ENCODE data around the gene SFSWAP.

Gene SFSWAP

GRCh38 chr12:131795690-131796410 lies 85.0 kb downstream of the SFSWAP start:
- no peaks in the 10 kb centered on the region for H3K27me3 ChIP-seq (ENCODE audit: control insufficient read depth in 1 of 2, insufficient read depth in 2 of 2, low read length in 2 of 2)
- no peak overlapping the region for H3K9ac ChIP-seq (ENCODE audit: low read depth in 1 of 2, low read length in 2 of 2)
- peaks cover 17 to 76% of the 10 kb centered on the region in 2 donors for H3K36me3 ChIP-seq (ENCODE audit: control insufficient read depth in 1 of 2, insufficient read depth in 2 of 2, low read length in 2 of 2)
- no peak overlapping the region for H3K27ac ChIP-seq (ENCODE audit: low read depth, low read length)
- H3K4me1 ChIP-seq (ENCODE audit: control insufficient read depth in 1 of 2, insufficient read depth in 2 of 2, low read length in 2 of 2): no peaks in the 10 kb centered on the region
- no peak overlapping the region for H3K4me3 ChIP-seq (ENCODE audit: low read depth in 1 of 2, low read length in 2 of 2)
- H3K9me3 ChIP-seq (ENCODE audit: control insufficient read depth in 1 of 2, low read length in 2 of 2): no peaks in the 10 kb centered on the region

DNA sequence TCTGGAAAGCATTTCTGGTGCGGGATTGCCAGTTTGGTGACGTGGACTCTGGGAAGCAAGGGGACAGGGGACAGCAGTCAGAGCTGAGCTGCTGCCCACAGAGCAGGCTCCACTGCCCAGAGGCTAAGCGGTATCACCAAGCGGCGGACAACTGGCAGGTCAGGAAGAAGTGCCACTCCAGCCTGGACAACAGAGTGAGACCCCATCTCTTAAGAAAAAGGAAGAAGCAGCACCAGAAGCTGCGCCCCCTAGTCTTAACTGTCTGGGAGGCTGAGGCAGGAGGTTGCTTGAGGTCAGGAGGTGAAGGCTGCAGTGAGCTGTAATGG lies 85.5 kb downstream of the SFSWAP start:
- Histone ChIP-seq H3K9me3 (ENCODE audit: control insufficient read depth in 1 of 2, low read length in 2 of 2) (no peaks in the 10 kb centered on the region), H3K36me3 (ENCODE audit: control insufficient read depth in 1 of 2, insufficient read depth in 2 of 2, low read length in 2 of 2) (peaks cover 17 to 77% of the 10 kb centered on the region in 2 donors), H3K4me3 (ENCODE audit: low read depth in 1 of 2, low read length in 2 of 2) (no peak overlapping the region), H3K27ac (ENCODE audit: low read depth, low read length) (no peak overlapping the region), H3K9ac (ENCODE audit: low read depth in 1 of 2, low read length in 2 of 2) (no peak overlapping the region), H3K4me1 (ENCODE audit: control insufficient read depth in 1 of 2, insufficient read depth in 2 of 2, low read length in 2 of 2) (no peaks in the 10 kb centered on the region), H3K27me3 (ENCODE audit: control insufficient read depth in 1 of 2, insufficient read depth in 2 of 2, low read length in 2 of 2) (no peaks in the 10 kb centered on the region)

GRCh38 chr12:131796754-131797587 lies 86.1 kb downstream of the SFSWAP start:
- Histone ChIP-seq H3K27me3 (ENCODE audit: control insufficient read depth in 1 of 2, insufficient read depth in 2 of 2, low read length in 2 of 2) (no peaks in the 10 kb centered on the region), H3K9me3 (ENCODE audit: control insufficient read depth in 1 of 2, low read length in 2 of 2) (no peaks in the 10 kb centered on the region), H3K27ac (ENCODE audit: low read depth, low read length) (no peak overlapping the region), H3K4me1 (ENCODE audit: control insufficient read depth in 1 of 2, insufficient read depth in 2 of 2, low read length in 2 of 2) (no peaks in the 10 kb centered on the region), H3K9ac (ENCODE audit: low read depth in 1 of 2, low read length in 2 of 2) (no peak overlapping the region), H3K4me3 (ENCODE audit: low read depth in 1 of 2, low read length in 2 of 2) (no peak overlapping the region), H3K36me3 (ENCODE audit: control insufficient read depth in 1 of 2, insufficient read depth in 2 of 2, low read length in 2 of 2) (peaks cover 18 to 76% of the 10 kb centered on the region in 2 donors)

GRCh38 chr12:131797588-131797934 lies 86.7 kb downstream of the SFSWAP start:
- H3K27ac ChIP-seq (ENCODE audit: low read depth, low read length): no peak overlapping the region
- peaks cover 18 to 75% of the 10 kb centered on the region in 2 donors for H3K36me3 ChIP-seq (ENCODE audit: control insufficient read depth in 1 of 2, insufficient read depth in 2 of 2, low read length in 2 of 2)
- no peaks in the 10 kb centered on the region for H3K27me3 ChIP-seq (ENCODE audit: control insufficient read depth in 1 of 2, insufficient read depth in 2 of 2, low read length in 2 of 2)
- H3K4me1 ChIP-seq (ENCODE audit: control insufficient read depth in 1 of 2, insufficient read depth in 2 of 2, low read length in 2 of 2): no peaks in the 10 kb centered on the region
- H3K9ac ChIP-seq (ENCODE audit: low read depth in 1 of 2, low read length in 2 of 2): no peak overlapping the region
- H3K9me3 ChIP-seq (ENCODE audit: control insufficient read depth in 1 of 2, low read length in 2 of 2): no peaks in the 10 kb centered on the region
- H3K4me3 ChIP-seq (ENCODE audit: low read depth in 1 of 2, low read length in 2 of 2): no peak overlapping the region

DNA sequence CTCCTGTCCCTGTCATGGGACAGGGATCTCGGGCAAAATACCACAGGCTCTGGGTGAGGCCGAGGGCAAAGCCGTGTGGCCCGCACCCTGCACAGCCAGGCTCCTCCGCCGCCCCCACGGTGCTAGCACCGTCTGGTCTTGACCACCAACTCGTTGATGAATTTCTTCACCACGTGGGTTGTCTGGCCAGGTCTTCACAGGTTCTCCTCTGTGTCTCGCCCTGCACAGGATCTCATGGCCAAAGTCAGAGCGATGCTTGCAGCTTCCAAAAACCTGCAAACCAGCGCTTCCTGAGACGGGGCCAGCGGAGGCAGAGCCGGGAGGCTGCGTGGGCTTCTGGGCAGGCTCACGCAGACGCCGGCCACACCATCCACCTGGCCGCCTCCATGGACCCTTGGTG lies 88.3 kb downstream of the SFSWAP start:
- H3K27me3 ChIP-seq (ENCODE audit: control insufficient read depth in 1 of 2, insufficient read depth in 2 of 2, low read length in 2 of 2): no peaks in the 10 kb centered on the region
- H3K9ac ChIP-seq (ENCODE audit: low read depth in 1 of 2, low read length in 2 of 2): no peak overlapping the region
- H3K4me1 ChIP-seq (ENCODE audit: control insufficient read depth in 1 of 2, insufficient read depth in 2 of 2, low read length in 2 of 2): peaks cover 0 to 4% of the 10 kb centered on the region in 2 donors
- no peak overlapping the region for H3K27ac ChIP-seq (ENCODE audit: low read depth, low read length)
- H3K36me3 ChIP-seq (ENCODE audit: control insufficient read depth in 1 of 2, insufficient read depth in 2 of 2, low read length in 2 of 2): peaks cover 18 to 60% of the 10 kb centered on the region in 2 donors
- no peaks in the 10 kb centered on the region for H3K9me3 ChIP-seq (ENCODE audit: control insufficient read depth in 1 of 2, low read length in 2 of 2)
- no peak overlapping the region for H3K4me3 ChIP-seq (ENCODE audit: low read depth in 1 of 2, low read length in 2 of 2)

DNA sequence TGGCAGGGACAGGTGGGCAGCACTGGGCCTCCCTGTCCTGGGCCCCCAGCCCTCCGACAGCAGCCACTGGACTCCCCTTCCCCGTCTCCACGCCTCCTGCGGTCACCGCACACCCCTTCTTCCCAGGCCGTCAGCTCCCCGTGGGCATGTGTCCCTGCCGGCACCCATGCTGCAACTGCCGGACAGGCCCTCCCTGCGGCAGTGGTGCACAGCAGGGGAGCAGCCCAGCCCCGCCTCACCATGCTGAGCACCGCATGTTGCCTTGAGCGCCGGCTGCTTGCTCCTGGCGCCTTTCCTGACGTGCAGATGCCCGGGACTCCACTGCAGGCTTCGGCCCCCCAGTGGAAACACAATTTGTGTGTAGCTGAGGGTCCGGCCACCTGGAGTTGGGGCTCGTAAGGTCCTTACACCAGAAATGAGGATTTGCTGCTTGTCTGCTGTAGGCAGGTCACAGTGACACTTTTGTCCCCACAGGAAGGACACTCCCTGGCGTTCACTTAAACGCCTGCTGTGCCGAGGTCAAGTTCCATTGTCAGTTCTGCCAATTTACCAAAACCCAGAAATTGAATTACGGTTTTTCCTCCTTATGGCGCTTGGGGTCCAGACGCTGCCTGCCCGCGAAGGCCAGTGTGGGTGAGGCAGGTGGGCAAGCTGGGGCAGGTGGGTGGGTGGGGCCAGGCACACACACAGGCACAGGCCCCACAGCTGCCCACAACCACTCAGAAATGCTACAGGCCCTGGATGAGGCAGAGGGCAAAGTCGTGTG lies 89.1 kb downstream of the SFSWAP start:
- Histone ChIP-seq H3K4me1 (ENCODE audit: control insufficient read depth in 1 of 2, insufficient read depth in 2 of 2, low read length in 2 of 2) (peaks cover 0 to 5% of the 10 kb centered on the region in 2 donors), H3K27me3 (ENCODE audit: control insufficient read depth in 1 of 2, insufficient read depth in 2 of 2, low read length in 2 of 2) (no peaks in the 10 kb centered on the region), H3K27ac (ENCODE audit: low read depth, low read length) (no peak overlapping the region), H3K36me3 (ENCODE audit: control insufficient read depth in 1 of 2, insufficient read depth in 2 of 2, low read length in 2 of 2) (peaks cover 18 to 54% of the 10 kb centered on the region in 2 donors), H3K4me3 (ENCODE audit: low read depth in 1 of 2, low read length in 2 of 2) (no peak overlapping the region), H3K9me3 (ENCODE audit: control insufficient read depth in 1 of 2, low read length in 2 of 2) (no peaks in the 10 kb centered on the region), H3K9ac (ENCODE audit: low read depth in 1 of 2, low read length in 2 of 2) (no peak overlapping the region)

DNA sequence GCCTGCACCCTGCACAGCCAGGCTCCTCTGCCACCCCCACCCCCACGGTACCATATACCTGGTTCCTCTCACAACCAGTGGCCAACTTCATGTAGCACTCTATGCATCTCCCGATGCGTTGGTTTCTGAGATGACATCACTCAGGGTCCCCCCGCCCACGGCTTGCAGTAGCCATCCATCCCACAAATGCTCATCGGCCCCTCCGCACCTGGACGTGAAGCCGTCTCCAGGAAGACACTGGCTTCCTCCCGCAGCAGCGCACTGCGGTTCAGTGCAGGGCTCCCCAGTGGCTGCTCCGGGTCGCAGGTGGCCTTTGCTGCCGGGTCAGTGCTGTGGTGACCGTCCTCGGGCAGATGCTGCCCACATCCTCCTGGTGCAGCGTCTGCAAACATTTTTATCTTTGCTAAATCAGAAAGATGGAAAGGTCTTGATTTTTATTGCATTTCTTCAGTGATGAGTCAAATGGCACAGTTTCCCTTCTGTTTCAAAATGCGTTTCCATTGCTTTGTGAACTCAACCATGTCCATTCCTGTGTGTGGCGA lies 89.8 kb downstream of the SFSWAP start:
- H3K9ac ChIP-seq (ENCODE audit: low read depth in 1 of 2, low read length in 2 of 2): no peak overlapping the region
- no peak overlapping the region for H3K4me3 ChIP-seq (ENCODE audit: low read depth in 1 of 2, low read length in 2 of 2)
- peaks cover 18 to 49% of the 10 kb centered on the region in 2 donors for H3K36me3 ChIP-seq (ENCODE audit: control insufficient read depth in 1 of 2, insufficient read depth in 2 of 2, low read length in 2 of 2)
- H3K27ac ChIP-seq (ENCODE audit: low read depth, low read length): no peak overlapping the region
- H3K27me3 ChIP-seq (ENCODE audit: control insufficient read depth in 1 of 2, insufficient read depth in 2 of 2, low read length in 2 of 2): no peaks in the 10 kb centered on the region
- no peaks in the 10 kb centered on the region for H3K9me3 ChIP-seq (ENCODE audit: control insufficient read depth in 1 of 2, low read length in 2 of 2)
- H3K4me1 ChIP-seq (ENCODE audit: control insufficient read depth in 1 of 2, insufficient read depth in 2 of 2, low read length in 2 of 2): peaks cover 0 to 5% of the 10 kb centered on the region in 2 donors

DNA sequence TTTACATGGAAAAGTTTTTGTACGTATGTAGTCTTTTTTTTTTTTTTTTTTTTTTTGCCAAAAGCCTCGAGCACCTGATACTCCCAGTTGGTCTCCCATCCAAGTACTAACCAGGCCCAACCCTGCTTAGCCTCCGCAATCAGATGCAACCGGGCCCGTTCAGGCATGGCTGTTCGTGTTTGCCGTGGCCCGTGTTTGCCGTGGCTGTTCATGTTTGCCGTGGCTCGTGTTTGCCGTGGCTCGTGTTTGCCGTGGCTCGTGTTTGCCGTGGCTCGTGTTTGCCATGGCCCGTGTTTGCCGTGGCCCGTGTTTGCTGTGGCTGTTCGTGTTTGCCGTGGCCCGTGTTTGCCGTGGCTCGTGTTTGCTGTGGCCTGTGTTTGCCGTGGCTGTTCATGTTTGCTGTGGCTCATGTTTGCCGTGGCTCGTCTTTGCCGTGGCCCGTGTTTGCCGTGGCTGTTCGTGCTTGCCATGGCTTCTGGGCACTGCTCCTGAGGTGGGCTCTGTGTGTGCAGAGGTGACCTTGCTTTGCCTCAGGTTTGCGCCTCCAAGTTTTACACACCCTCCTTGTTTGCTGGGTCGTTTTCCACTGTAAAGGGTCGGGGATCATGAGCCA lies 90.5 kb downstream of the SFSWAP start:
- Histone ChIP-seq H3K4me3 (ENCODE audit: low read depth in 1 of 2, low read length in 2 of 2) (no peak overlapping the region), H3K36me3 (ENCODE audit: control insufficient read depth in 1 of 2, insufficient read depth in 2 of 2, low read length in 2 of 2) (peaks cover 18 to 47% of the 10 kb centered on the region in 2 donors), H3K27ac (ENCODE audit: low read depth, low read length) (no peak overlapping the region), H3K27me3 (ENCODE audit: control insufficient read depth in 1 of 2, insufficient read depth in 2 of 2, low read length in 2 of 2) (no peaks in the 10 kb centered on the region), H3K9me3 (ENCODE audit: control insufficient read depth in 1 of 2, low read length in 2 of 2) (no peaks in the 10 kb centered on the region), H3K9ac (ENCODE audit: low read depth in 1 of 2, low read length in 2 of 2) (no peak overlapping the region), H3K4me1 (ENCODE audit: control insufficient read depth in 1 of 2, insufficient read depth in 2 of 2, low read length in 2 of 2) (peaks cover 0 to 5% of the 10 kb centered on the region in 2 donors)

GRCh38 chr12:131803961-131804521 lies 93.2 kb downstream of the SFSWAP start:
- Histone ChIP-seq H3K4me1 (ENCODE audit: control insufficient read depth in 1 of 2, insufficient read depth in 2 of 2, low read length in 2 of 2) (peaks cover 0 to 5% of the 10 kb centered on the region in 2 donors), H3K9me3 (ENCODE audit: control insufficient read depth in 1 of 2, low read length in 2 of 2) (no peaks in the 10 kb centered on the region), H3K27me3 (ENCODE audit: control insufficient read depth in 1 of 2, insufficient read depth in 2 of 2, low read length in 2 of 2) (no peaks in the 10 kb centered on the region), H3K4me3 (ENCODE audit: low read depth in 1 of 2, low read length in 2 of 2) (peak overlapping the region in 1 of 2 donors; percentile 16), H3K27ac (ENCODE audit: low read depth, low read length) (no peak overlapping the region), H3K9ac (ENCODE audit: low read depth in 1 of 2, low read length in 2 of 2) (no peak overlapping the region), H3K36me3 (ENCODE audit: control insufficient read depth in 1 of 2, insufficient read depth in 2 of 2, low read length in 2 of 2) (peaks cover 7 to 28% of the 10 kb centered on the region in 2 donors)

Data from duodenal mucosa (tissue), 2 donors.